ENCODE results near the gene ZSWIM8. TPM values are rescaled to one million over a fixed set of nuclear protein-coding genes. Genes with fewer than 3 reads are reported as not detected.

The ZSWIM8 gene
- total and polyA plus RNA-seq, 2 donors (not counting 1 experiment from before 2014, with no cell fraction given) = 110 to 147 TPM

GRCh38 chr10:73850211-73850610, 64.8 kb downstream of the ZSWIM8 start:
- H3K4me3 ChIP-seq (ENCODE audit: control extremely low read depth in 1 of 5, extremely low read depth in 1 of 5, insufficient read depth in 1 of 5, low read depth in 2 of 5, low read length in 4 of 5) = no peak overlapping the region
- H3K27ac Mint-ChIP-seq = peak overlapping the region; percentile 26
- H3K4me3 Mint-ChIP-seq = no peak overlapping the region
- H3K27ac ChIP-seq (ENCODE audit: low read length in 2 of 2) = no peak overlapping the region
- H4K20me1 ChIP-seq (ENCODE audit: control insufficient read depth, insufficient read depth, low read length, poor library complexity, severe bottlenecking) = peaks cover 19% of the 10 kb centered on the region
- H3K4me1 Mint-ChIP-seq = peaks cover 13% of the 10 kb centered on the region
- ChIA-PET POLR2A (interaction anchor here (0.7 to 2.8 kb wide), 4 partner anchors 9 to 107 kb away, joined by 3 to 11 read pairs (median 3); no protein-coding TSS in a partner anchor), CTCF (interaction anchor here (0.5 to 19.4 kb wide), 10 partner anchors 9 to 253 kb away, joined by 3 to 498 read pairs (median 4); partner anchors contain the start of gene CAMK2G)
- no peaks in the 10 kb centered on the region for H3K27me3 ChIP-seq (replicated peaks in 1 of 4; ENCODE audit: control extremely low read depth in 1 of 4, control insufficient read depth in 3 of 4, insufficient read depth in 4 of 4, low read length in 3 of 4)
- no peaks in the 10 kb centered on the region for H3K27me3 Mint-ChIP-seq
- 92% methylated on average over 7 of the region's 8 CpGs for WGBS (ENCODE audit: insufficient coverage)
- no peak overlapping the region for H3K9ac ChIP-seq (ENCODE audit: low read length)
- H3K9me3 ChIP-seq (ENCODE audit: control extremely low read depth in 1 of 3, control insufficient read depth in 2 of 3, insufficient read depth in 1 of 3, low read length in 2 of 3) = no peaks in the 10 kb centered on the region
- TF ChIP-seq EZH2 (IDR thresholded peaks at IDR 0.05; ENCODE audit: borderline replicate concordance, insufficient read depth, low read depth, low read length, poor library complexity, severe bottlenecking) = no peak
- no peak overlapping the region for H3K4me2 ChIP-seq (replicated peaks; ENCODE audit: low read depth, low read length, poor library complexity, severe bottlenecking)
- DNase-seq = no peak
- peaks cover 17% of the 10 kb centered on the region for H3K79me2 ChIP-seq (ENCODE audit: control insufficient read depth, insufficient read depth, low read length)
- intact Hi-C loops (cut with micrococcal nuclease) = no loop called here
- no peak overlapping the region for H2AFZ ChIP-seq (ENCODE audit: insufficient read depth, low read depth, low read length, poor library complexity, severe bottlenecking)
- ATAC-seq (ENCODE audit: low read depth) = no peak
- H3K9me3 Mint-ChIP-seq (ENCODE audit: insufficient read depth) = no peaks in the 10 kb centered on the region
- peaks cover 0 to 74% of the 10 kb centered on the region in 2 experiments for H3K36me3 ChIP-seq (replicated peaks in 1 of 2; ENCODE audit: control extremely low read depth in 1 of 2, control insufficient read depth in 1 of 2, extremely low read depth in 1 of 2, insufficient read depth in 2 of 2, low read length in 1 of 2)
- H3K4me1 ChIP-seq (ENCODE audit: control insufficient read depth in 2 of 2, insufficient read depth in 2 of 2, low read length in 2 of 2) = peaks cover 7 to 17% of the 10 kb centered on the region in 2 donors

GRCh38 chr10:73850863-73851461, 65.6 kb downstream of the ZSWIM8 start:
- ATAC-seq (ENCODE audit: low read depth) = no peak
- intact Hi-C loops (cut with micrococcal nuclease) = no loop called here

More at GRCh38 chr10:73850863-73851461, 65.6 kb downstream of the ZSWIM8 start:
- Histone ChIP-seq H3K4me1 (ENCODE audit: control insufficient read depth in 2 of 2, insufficient read depth in 2 of 2, low read length in 2 of 2) (peaks cover 7 to 17% of the 10 kb centered on the region in 2 donors), H3K4me3 (ENCODE audit: control extremely low read depth in 1 of 5, extremely low read depth in 1 of 5, insufficient read depth in 1 of 5, low read depth in 2 of 5, low read length in 4 of 5) (no peak overlapping the region), H3K36me3 (replicated peaks in 1 of 2; ENCODE audit: control extremely low read depth in 1 of 2, control insufficient read depth in 1 of 2, extremely low read depth in 1 of 2, insufficient read depth in 2 of 2, low read length in 1 of 2) (peaks cover 0 to 76% of the 10 kb centered on the region in 2 experiments), H3K9me3 (ENCODE audit: control extremely low read depth in 1 of 3, control insufficient read depth in 2 of 3, insufficient read depth in 1 of 3, low read length in 2 of 3) (no peaks in the 10 kb centered on the region), H3K79me2 (ENCODE audit: control insufficient read depth, insufficient read depth, low read length) (peaks cover 23% of the 10 kb centered on the region), H3K27me3 (replicated peaks in 1 of 4; ENCODE audit: control extremely low read depth in 1 of 4, control insufficient read depth in 3 of 4, insufficient read depth in 4 of 4, low read length in 3 of 4) (no peaks in the 10 kb centered on the region), H3K4me2 (replicated peaks; ENCODE audit: low read depth, low read length, poor library complexity, severe bottlenecking) (no peak overlapping the region), H3K27ac (ENCODE audit: low read length in 2 of 2) (no peak overlapping the region), H4K20me1 (ENCODE audit: control insufficient read depth, insufficient read depth, low read length, poor library complexity, severe bottlenecking) (peaks cover 25% of the 10 kb centered on the region), H3K9ac (ENCODE audit: low read length) (no peak overlapping the region), H2AFZ (ENCODE audit: insufficient read depth, low read depth, low read length, poor library complexity, severe bottlenecking) (no peak overlapping the region)
- CTCF ChIA-PET = interaction anchor here (0.7 to 19.4 kb wide), 6 partner anchors 10 to 228 kb away, joined by 3 to 498 read pairs (median 4); partner anchors contain the start of gene CAMK2G
- peak overlapping the region; percentile 37 for H3K27ac Mint-ChIP-seq
- no peak for DNase-seq
- H3K4me3 Mint-ChIP-seq = no peak overlapping the region
- POLR2A ChIA-PET = interaction anchor here (1.7 to 2.8 kb wide), 2 partner anchors 13 to 28 kb away, joined by 3 to 11 read pairs; no protein-coding TSS in a partner anchor
- H3K27me3 Mint-ChIP-seq = no peaks in the 10 kb centered on the region
- no peak for TF ChIP-seq CTCF (IDR thresholded peaks at IDR 0.05)
- TF ChIP-seq EZH2 (IDR thresholded peaks at IDR 0.05; ENCODE audit: borderline replicate concordance, insufficient read depth, low read depth, low read length, poor library complexity, severe bottlenecking) = no peak
- H3K4me1 Mint-ChIP-seq = peaks cover 13% of the 10 kb centered on the region
- 86% methylated on average over 15 of the region's 15 CpGs for WGBS (ENCODE audit: insufficient coverage)
- no peaks in the 10 kb centered on the region for H3K9me3 Mint-ChIP-seq (ENCODE audit: insufficient read depth)

Small RNA genes within 50 kb of the gene (small RNA-seq; reads per million reads assigned to genes)
- gene AC022400.4 (ENCODE audit: insufficient read length, low read depth, low replicate concordance) = not detected
- gene AC022400.9 (ENCODE audit: insufficient read length, low read depth, low replicate concordance) = not detected
- not detected for gene ZSWIM8-AS1 (ENCODE audit: insufficient read length, low read depth, low replicate concordance)

Other genes with a start within 250 kb of the ZSWIM8 start
- gene USP54, start 194.3 kb upstream of the ZSWIM8 start, total RNA-seq = 12.9 and 14.3 TPM in 2 replicates
- 2.3 and 2.8 TPM in 2 replicates for gene USP54, start 194.3 kb upstream of the ZSWIM8 start, polyA plus RNA-seq
- gene MYOZ1, start 144.1 kb upstream of the ZSWIM8 start, total RNA-seq = not detected in 2 replicates
- gene MYOZ1, start 144.1 kb upstream of the ZSWIM8 start, polyA plus RNA-seq = not detected in 2 replicates
- gene SYNPO2L, start 129.6 kb upstream of the ZSWIM8 start, total RNA-seq = 0.07 TPM in 1 of 2 replicates, not detected in the other
- gene SYNPO2L, start 129.6 kb upstream of the ZSWIM8 start, polyA plus RNA-seq = 0.03 TPM in 1 of 2 replicates, not detected in the other
- 11.5 and 18.4 TPM in 2 replicates for gene AGAP5, start 87.5 kb upstream of the ZSWIM8 start, total RNA-seq
- gene AGAP5, start 87.5 kb upstream of the ZSWIM8 start, polyA plus RNA-seq = 9.9 and 12.9 TPM in 2 replicates
- 78.7 and 80.5 TPM in 2 replicates for gene SEC24C, start 41.2 kb upstream of the ZSWIM8 start, total RNA-seq
- 60.2 and 63.1 TPM in 2 replicates for gene SEC24C, start 41.2 kb upstream of the ZSWIM8 start, polyA plus RNA-seq
- gene CHCHD1, start 3.6 kb upstream of the ZSWIM8 start, total RNA-seq = 14.7 and 15.3 TPM in 2 replicates
- 8.8 and 11.9 TPM in 2 replicates for gene CHCHD1, start 3.6 kb upstream of the ZSWIM8 start, polyA plus RNA-seq
- gene NDST2, start 26.0 kb downstream of the ZSWIM8 start, total RNA-seq = 72.8 and 76.3 TPM in 2 replicates
- 39.1 and 49.9 TPM in 2 replicates for gene NDST2, start 26.0 kb downstream of the ZSWIM8 start, polyA plus RNA-seq
- 42.7 and 45.1 TPM in 2 replicates for gene CAMK2G, start 88.9 kb downstream of the ZSWIM8 start, total RNA-seq
- 45.9 and 48.7 TPM in 2 replicates for gene CAMK2G, start 88.9 kb downstream of the ZSWIM8 start, polyA plus RNA-seq
- not detected in 2 replicates for gene PLAU, start 125.5 kb downstream of the ZSWIM8 start, total RNA-seq
- gene PLAU, start 125.5 kb downstream of the ZSWIM8 start, polyA plus RNA-seq = 0.04 and 0.52 TPM in 2 replicates
- gene VCL, start 212.5 kb downstream of the ZSWIM8 start, total RNA-seq = 29.8 and 37.0 TPM in 2 replicates
- 9.6 and 13.1 TPM in 2 replicates for gene VCL, start 212.5 kb downstream of the ZSWIM8 start, polyA plus RNA-seq

All from B cell (primary cell).